ENCODE results near the gene PAGR1. TPM values are rescaled to one million over a fixed set of nuclear protein-coding genes. Genes with fewer than 3 reads are reported as not detected.

The PAGR1 gene
- polyA plus RNA-seq, 1 donor, result 33.5 TPM

- DNase-seq, result peak; percentile 93
Measured at GRCh38 chr16:29811170-29811895, 4.6 kb upstream of the PAGR1 start.

- DNase-seq, result peak; percentile 78
Measured at GRCh38 chr16:29811896-29812665, 3.9 kb upstream of the PAGR1 start, which contains the start of gene PRRT2. Gene PRRT2 (plus strand): TSS chr16:29812193. CDS start chr16:29813055, 862 bp downstream.

GRCh38 chr16:29812754-29813643, 3.0 kb upstream of the PAGR1 start:
- DNase-seq, result no peak

- DNase-seq, result no peak
Measured at GRCh38 chr16:29813644-29814562, 2.0 kb upstream of the PAGR1 start.

- DNase-seq, result no peak
Measured at GRCh38 chr16:29814592-29814991, 1.4 kb upstream of the PAGR1 start.

- DNase-seq, result no peak
Measured at GRCh38 chr16:29815032-29815721, 775 bp upstream of the PAGR1 start.

DNA sequence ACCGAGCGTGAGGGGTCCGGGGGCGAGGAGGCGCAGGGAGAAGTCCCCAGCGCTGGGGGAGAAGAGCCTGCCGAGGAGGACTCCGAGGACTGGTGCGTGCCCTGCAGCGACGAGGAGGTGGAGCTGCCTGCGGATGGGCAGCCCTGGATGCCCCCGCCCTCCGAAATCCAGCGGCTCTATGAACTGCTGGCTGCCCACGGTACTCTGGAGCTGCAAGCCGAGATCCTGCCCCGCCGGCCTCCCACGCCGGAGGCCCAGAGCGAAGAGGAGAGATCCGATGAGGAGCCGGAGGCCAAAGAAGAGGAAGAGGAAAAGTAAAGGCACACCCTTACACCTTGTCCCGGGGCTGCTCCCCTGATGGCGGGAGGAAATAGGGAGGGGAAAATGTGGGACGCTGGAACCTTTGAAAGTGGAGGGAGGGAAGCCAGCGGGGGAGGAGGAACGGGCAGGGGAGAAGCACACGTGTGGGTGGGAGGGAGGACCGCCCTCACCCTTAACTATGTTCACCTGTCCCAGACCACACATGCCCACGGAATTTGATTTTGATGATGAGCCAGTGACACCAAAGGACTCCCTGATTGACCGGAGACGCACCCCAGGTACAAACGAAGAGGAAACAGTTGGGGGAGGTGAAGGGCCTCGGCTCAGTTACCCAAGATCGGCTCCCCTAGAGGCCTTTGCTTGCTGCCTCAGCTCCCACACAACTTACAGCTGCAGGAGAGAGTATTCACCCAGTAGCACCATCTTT, 916 bp downstream of the PAGR1 start:
- no peak for DNase-seq

- no peak for DNase-seq
Measured at GRCh38 chr16:29818082-29818481, 2.1 kb downstream of the PAGR1 start.

GRCh38 chr16:29819506-29819905, 3.6 kb downstream of the PAGR1 start:
- no peak for DNase-seq

GRCh38 chr16:29820271-29820701, 4.3 kb downstream of the PAGR1 start, which contains the start of gene MVP:
Gene MVP (plus strand): TSS chr16:29820462. CDS start chr16:29830550, 10,088 bp downstream.
- DNase-seq, result no peak

GRCh38 chr16:29820730-29821642, 5.0 kb downstream of the PAGR1 start:
- no peak for DNase-seq

GRCh38 chr16:29821643-29822115, 5.7 kb downstream of the PAGR1 start:
- DNase-seq, result no peak

GRCh38 chr16:29824589-29825144, 8.7 kb downstream of the PAGR1 start:
- no peak for DNase-seq

DNA sequence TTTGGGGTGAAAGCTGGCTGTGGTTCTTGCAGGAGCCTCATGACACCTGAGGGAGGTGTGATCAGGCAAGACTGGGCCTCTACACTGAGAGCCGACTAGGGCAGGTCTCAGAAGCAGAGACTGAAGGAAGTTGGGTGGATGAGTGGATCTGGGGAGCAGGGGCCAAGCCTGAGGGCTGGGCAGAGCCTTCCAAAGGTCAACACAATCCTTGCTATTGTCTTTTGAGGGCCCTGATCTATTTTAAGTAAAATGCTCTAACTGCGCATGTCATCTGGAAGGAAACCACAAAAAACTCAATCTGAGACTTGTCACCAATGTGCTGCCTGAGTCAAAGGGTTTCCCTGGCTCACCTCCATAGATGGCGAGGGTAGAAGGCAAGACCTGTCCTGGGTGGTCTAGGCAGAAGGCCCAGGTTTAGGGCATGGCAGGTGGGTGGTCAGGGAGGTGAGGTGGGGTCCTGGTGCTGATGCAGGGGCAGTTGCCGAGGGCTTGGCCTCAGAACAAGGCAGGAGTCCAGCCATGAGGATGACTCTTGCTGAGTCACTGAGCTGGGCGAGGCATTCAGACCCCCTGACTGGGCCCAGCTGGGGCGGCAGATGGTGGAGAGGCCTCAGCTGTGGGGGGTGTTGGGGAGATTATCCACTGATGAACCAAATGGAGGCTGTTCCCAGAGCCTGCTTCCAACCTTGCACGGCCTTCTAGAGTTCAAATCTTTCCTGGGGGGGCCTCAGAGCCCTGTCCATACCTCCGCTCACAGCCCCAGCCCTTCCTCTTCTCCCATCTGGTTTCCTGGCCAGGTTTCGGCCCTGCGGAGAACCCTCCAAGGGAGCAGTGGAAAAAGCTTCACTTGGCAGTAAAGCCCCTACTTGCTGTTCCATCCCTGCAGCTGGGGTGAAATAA, 9.4 kb downstream of the PAGR1 start:
- DNase-seq, result no peak

DNA sequence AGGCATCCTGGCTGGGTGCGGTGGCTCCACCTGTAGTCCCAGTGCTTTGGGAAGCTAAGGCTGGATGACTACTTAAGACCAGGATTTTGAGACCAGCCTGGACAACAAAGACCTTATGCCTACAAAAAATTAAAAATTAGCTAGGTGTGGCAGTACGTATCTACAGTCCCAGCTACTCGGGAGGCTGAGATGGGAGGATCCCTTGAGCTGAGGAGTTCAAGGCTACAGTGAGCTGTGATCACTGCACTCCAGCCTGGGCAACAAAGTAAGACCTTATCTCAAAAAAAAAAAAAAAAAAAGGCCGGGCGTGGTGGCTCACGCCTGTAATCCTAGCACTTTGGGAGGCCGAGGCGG, 10.4 kb downstream of the PAGR1 start:
- no peak for DNase-seq

- DNase-seq, result no peak
Measured at GRCh38 chr16:29830774-29831173, 14.8 kb downstream of the PAGR1 start.

DNA sequence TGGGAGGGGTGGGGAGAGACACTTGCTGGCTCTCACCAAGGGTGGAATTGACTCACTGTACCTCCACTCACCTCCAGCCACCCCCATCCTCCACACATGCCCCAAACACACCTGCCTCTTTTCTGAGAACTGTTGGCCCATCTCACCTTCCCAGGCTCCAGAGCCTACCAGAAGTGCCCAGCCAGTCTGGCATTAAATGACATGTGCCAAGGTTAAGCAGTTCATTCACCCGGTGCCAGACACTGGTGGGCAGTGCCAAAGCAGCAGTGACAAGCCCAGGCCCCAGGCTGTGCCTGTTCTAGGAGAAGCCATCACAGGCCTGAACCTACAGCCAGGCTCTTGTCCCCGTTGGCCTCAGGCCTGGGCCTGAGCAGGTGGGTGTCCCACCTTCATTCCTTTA, 15.5 kb downstream of the PAGR1 start:
- no peak for DNase-seq

Measured in left kidney (tissue), 2 donors.